GM12878 (cell line): ENCODE results near the gene XPNPEP1. TPM values are rescaled to one million over a fixed set of nuclear protein-coding genes. Genes with fewer than 3 reads are reported as not detected.

ENCODE experiments used
- ATAC-seq: fragments of 200-7000 bp; cut with Tn5 transposase; 3 replicates; pipeline ENCODE4 v1.9.1; 2020; ENCODE audit warnings: mild to moderate bottlenecking, moderate library complexity
- BruUV-seq: library from RNA; stranded (reverse); fragments of 400-500 nt; replicated peaks from 2 replicates; lab custom pipeline; 2021; lab: Mats Ljungman, UMichigan
- CTCF ChIA-PET: fragments of 300-600 bp; sonication (Branson Sonifier 250); formaldehyde crosslinking; extraction: SDS; loops from one replicate; lab custom pipeline; 2021; ENCODE audit warnings: inconsistent platforms; lab: Yijun Ruan, JAX
- POLR2A ChIA-PET: fragments of 350-600 bp; formaldehyde crosslinking; extraction: SDS; loops from one replicate; lab custom pipeline; 2021; ENCODE audit warnings: inconsistent platforms; lab: Charles Lee
- RAD21 ChIA-PET: fragments of 300-600 bp; sonication (Branson Sonifier 250); formaldehyde crosslinking; loops from one replicate; lab custom pipeline; 2023; ENCODE audit warnings: antibody characterized with exemption; ENCODE audit not compliant: unreplicated experiment; lab: Charles Lee
- SMC1A ChIA-PET: fragments of 300-600 bp; sonication (Branson Sonifier 250); formaldehyde crosslinking; loops from one replicate; lab custom pipeline; 2023; ENCODE audit not compliant: unreplicated experiment, uncharacterized antibody; lab: Charles Lee
- DNase-seq: peaks from one replicate; pipeline ENCODE4 v3.0.0-alpha.2; 2011; ENCODE audit warnings: low read depth, low spot score
- FAIRE-seq: peaks from 3 replicates; lab custom pipeline; 2011; peaks lifted over from hg19 to GRCh38; lab: Jason Lieb, UNC
- H2AFZ ChIP-seq: 2 replicates; pipeline ENCODE4 v1.6.0; 2011; ENCODE audit warnings: low read depth, low read length, control low read depth; ENCODE audit not compliant: control insufficient read depth
- H3K27ac ChIP-seq: 2 replicates; pipeline ENCODE4 v1.5.1; 2011; ENCODE audit warnings: control low read depth; ENCODE audit not compliant: control insufficient read depth, insufficient read depth
- H3K27me3 ChIP-seq, 2 experiments: replicated peaks in 1 of 2; 2 replicates each; pipeline versions ENCODE4 v1.6.0 to v1.6.1; 2011; ENCODE audit warnings: low read length in 1 of 2; ENCODE audit not compliant: control insufficient read depth in 2 of 2, insufficient read depth in 2 of 2
- H3K36me3 ChIP-seq, 2 experiments: 2 replicates each; pipeline ENCODE4 v1.5.1; 2011; ENCODE audit warnings: low read length in 1 of 2; ENCODE audit not compliant: control insufficient read depth in 2 of 2, insufficient read depth in 2 of 2
- H3K4me1 ChIP-seq: 2 replicates; pipeline ENCODE4 v1.6.1; 2011; ENCODE audit warnings: mild to moderate bottlenecking, low read length, moderate library complexity, mixed read lengths; ENCODE audit not compliant: control insufficient read depth, insufficient read depth
- H3K4me2 ChIP-seq: 2 replicates; pipeline ENCODE4 v1.6.0; 2011; ENCODE audit warnings: control low read depth; ENCODE audit not compliant: control insufficient read depth, insufficient read depth
- H3K4me3 ChIP-seq: fragments of 200-600 bp; sonication (generic); 2 replicates; pipeline ENCODE4 v1.5.1; 2016
- H3K79me2 ChIP-seq: 2 replicates; pipeline ENCODE4 v1.6.0; 2011; ENCODE audit warnings: low read length; ENCODE audit not compliant: control insufficient read depth, insufficient read depth
- H3K9ac ChIP-seq: 2 replicates; pipeline ENCODE4 v1.8.0; 2011; ENCODE audit warnings: low read length, control low read depth, mixed read lengths; ENCODE audit not compliant: control insufficient read depth, insufficient read depth
- H3K9me3 ChIP-seq: replicated peaks from 3 replicates; pipeline ENCODE4 v1.5.1; 2011; ENCODE audit warnings: mild to moderate bottlenecking, low read length; ENCODE audit not compliant: control insufficient read depth, insufficient read depth
- H4K20me1 ChIP-seq: 2 replicates; pipeline ENCODE4 v1.6.0; 2011; ENCODE audit not compliant: control insufficient read depth, insufficient read depth
- BHLHE40 ChIP-seq, 2 experiments: fragments of 450-650 bp in 1 of 2; IDR thresholded peaks; 2 replicates each; pipeline ENCODE4 v1.6.1; 2011 to 2017; ENCODE audit warnings: low read depth in 2 of 2, borderline replicate concordance in 1 of 2, improper control_type of control experiment in 1 of 2, low read length in 1 of 2, mild to moderate bottlenecking in 1 of 2
- CTCF ChIP-seq, 3 experiments: IDR thresholded peaks in 2 of 3; conservative IDR thresholded peaks in 1 of 3; 2 replicates each; pipeline ENCODE4 v1.5.1; 2011; ENCODE audit warnings: low read depth in 3 of 3, low read length in 3 of 3, mild to moderate bottlenecking in 3 of 3, control low read depth in 2 of 3, moderate library complexity in 2 of 3, inconsistent platforms in 1 of 3, mixed read lengths in 1 of 3; ENCODE audit not compliant: control insufficient read depth in 2 of 3, insufficient read depth in 1 of 3; ENCODE audit errors: extremely low read depth in 1 of 3
- EED ChIP-seq: sonication (generic); IDR thresholded peaks from 2 replicates; pipeline ENCODE4 v1.6.1; 2016; ENCODE audit warnings: antibody characterized with exemption, low read depth
- ELK1 ChIP-seq: IDR thresholded peaks from 2 replicates; pipeline ENCODE4 v1.6.1; 2012; ENCODE audit warnings: low read depth, low read length, improper control_type of control experiment
- RAD21 ChIP-seq: IDR thresholded peaks from 2 replicates; pipeline ENCODE4 v1.6.1; 2011; ENCODE audit warnings: mild to moderate bottlenecking, low read depth, low read length, moderate library complexity; ENCODE audit not compliant: insufficient read depth
- REST ChIP-seq: IDR thresholded peaks from 2 replicates; pipeline ENCODE4 v1.6.1; 2012; ENCODE audit warnings: mild to moderate bottlenecking, low read depth, low read length
- SMC3 ChIP-seq: IDR thresholded peaks from 2 replicates; pipeline ENCODE4 v1.6.1; 2011; ENCODE audit warnings: low read length, improper control_type of control experiment, borderline replicate concordance
- SPI1 ChIP-seq: IDR thresholded peaks from 2 replicates; pipeline ENCODE4 v1.6.1; 2011; ENCODE audit warnings: low read depth, mild to moderate bottlenecking, low read length, moderate library complexity, borderline replicate concordance; ENCODE audit not compliant: insufficient read depth
- STAT3 ChIP-seq: IDR thresholded peaks from 2 replicates; pipeline ENCODE4 v1.6.1; 2011; ENCODE audit warnings: low read depth, low read length, improper control_type of control experiment
- YY1 ChIP-seq: IDR thresholded peaks from 2 replicates; pipeline ENCODE4 v1.6.1; 2011; ENCODE audit warnings: low read depth, mild to moderate bottlenecking, low read length
- WGBS: methylation state at CpG from one replicate; pipeline ENCODE4 v1.1.6; 2016; ENCODE audit warnings: low lambda C conversion rate; ENCODE audit not compliant: insufficient replicate concordance, insufficient coverage; ENCODE audit errors: missing lambda C conversion rate; 5-methylcytosine and 5-hydroxymethylcytosine counted together
- in situ Hi-C: fragments of 300-500 bp; cut with MboI; formaldehyde crosslinking; loops from 9 replicates; pipeline ENCODE4 v1.14.3; 2018; ENCODE audit warnings: mixed read lengths
- intact Hi-C: fragments of 100-400 bp; cut with micrococcal nuclease; formaldehyde crosslinking; loops from one replicate; pipeline ENCODE4 v1.14.2; 2022; ENCODE audit not compliant: unreplicated experiment
- polyA plus RNA-seq, 11 experiments: library from polyadenylated mRNA; depleted of rRNA in 4 of 11; unstranded in 6 of 11; stranded (reverse) in 5 of 11; fragments of >200 nt; fragmentation: Nextera tagmentation in 4 of 11; fragmentation: Illumina TruSeq in 1 of 11; extraction: Ambion mirVana in 4 of 11; extraction: Trizol in 1 of 11; gene quantifications; 1 replicate in 1 of 11; 2 replicates in 10 of 11; pipeline versions ENCODE4 v1.2.1 to v1.2.3, GENCODE V29; 2011 to 2016; ENCODE audit warnings: inconsistent platforms in 2 of 11, missing spikeins in 2 of 11, low read depth in 1 of 11
- total RNA-seq, 4 experiments: library from RNA; depleted of rRNA in 3 of 4; stranded (reverse); fragments of >200 nt in 3 of 4; fragmentation: Illumina TruSeq in 1 of 4; extraction: Trizol in 1 of 4; gene quantifications; 2 replicates each; pipeline versions ENCODE4 v1.2.1 to v1.2.3, GENCODE V29; 2013 to 2021

XPNPEP1 gene
- total and polyA plus RNA-seq, 10 of the 15 experiments (the other 5 are each of a cell fraction or from before 2014, with no cell fraction given) = 22.7 to 108 (median 43.5) TPM

GRCh38 chr10:109886037-109886780 lies 37.1 kb downstream of the XPNPEP1 start (continued):
- TF ChIP-seq REST (no peak), STAT3 (no peak)

- Histone ChIP-seq H3K9ac (no peak overlapping the region), H3K36me3 (peaks cover 24 to 41% of the 10 kb centered on the region in 2 experiments)
- POLR2A ChIA-PET = interaction anchor here (0.6 to 1.0 kb wide), 2 partner anchors 39 to 73 kb away, joined by 3 read pairs; partner anchors contain the start of gene XPNPEP1
- TF ChIP-seq CTCF (IDR thresholded peaks at IDR 0.05 in 2 of 3, conservative IDR thresholded peaks at IDR 0.05 in 1 of 3; ENCODE audit: control insufficient read depth in 2 of 3, extremely low read depth in 1 of 3, insufficient read depth in 1 of 3, low read depth in 3 of 3, low read length in 3 of 3) (peak; percentile 93 to 95 (median 94); a peak in 5 of 6 replicates), BHLHE40 (IDR thresholded peaks at IDR 0.05; ENCODE audit: borderline replicate concordance in 1 of 2, low read depth in 2 of 2, low read length in 1 of 2) (0 out of 4 replicates have a peak, but pooled peaks of 1 of the 2 experiments have one; percentile 32), ELK1 (0 out of 2 replicates have a peak, but pooled peaks have one; percentile 34), RAD21 (peak; percentile 96), EED (0 out of 2 replicates have a peak, but pooled peaks have one; percentile 19), SPI1 (no peak), SMC3 (peak; percentile 85), YY1 (peak; percentile 60; the same call in 1 of the 2 replicates)
These were observed 39.2 kb downstream of the XPNPEP1 start for GRCh38 chr10:109883859-109884771.

More at GRCh38 chr10:109883859-109884771, 39.2 kb downstream of the XPNPEP1 start:
- no TSS peak for BruUV-seq
- H3K27ac ChIP-seq = no peak overlapping the region
- no peak overlapping the region for H3K4me2 ChIP-seq
- DNase-seq = no peak
- CTCF ChIA-PET = interaction anchor here (0.6 to 3.8 kb wide), 68 partner anchors 9 to 426 kb away, joined by 3 to 65 read pairs (median 4); partner anchors contain the start of gene XPNPEP1
- peak; percentile 87 for ATAC-seq
- peak; percentile 87 for FAIRE-seq
- H3K27me3 ChIP-seq = no peaks in the 10 kb centered on the region
- H2AFZ ChIP-seq = no peak overlapping the region
- no peaks in the 10 kb centered on the region for H3K9me3 ChIP-seq
- H3K4me1 ChIP-seq = peaks cover 15% of the 10 kb centered on the region
- in situ Hi-C loops = no loop called here
- no peaks in the 10 kb centered on the region for H3K79me2 ChIP-seq
- WGBS = 36% methylated on average over 17 of the region's 17 CpGs
- intact Hi-C loops = loop anchor here (1.0 to 10.0 kb wide), 6 partner anchors 72 to 398 kb away; partner anchors contain the start of gene ADD3
- SMC1A ChIA-PET = interaction anchor here (0.7 to 5.0 kb wide), 37 partner anchors 9 to 405 kb away, joined by 3 to 47 read pairs (median 4); partner anchors contain the start of genes MXI1 and XPNPEP1
- no peaks in the 10 kb centered on the region; the same call in 1 of the 2 replicates for H4K20me1 ChIP-seq
- no peak overlapping the region for H3K4me3 ChIP-seq
- RAD21 ChIA-PET = interaction anchor here (0.6 to 1.8 kb wide), 39 partner anchors 12 to 412 kb away, joined by 3 to 15 read pairs (median 4); partner anchors contain the start of gene XPNPEP1
